Urothelium cell line (cell line): ENCODE measurements around the gene NDE1.

ENCODE experiments used
- DNase-seq: peaks from one replicate; pipeline ENCODE4 v3.0.0; 2011; ENCODE audit warnings: low spot score, mixed read lengths
- FAIRE-seq: peaks from 2 replicates; lab custom pipeline; 2011; peaks lifted over from hg19 to GRCh38; lab: Jason Lieb, UNC

NDE1 gene

DNA sequence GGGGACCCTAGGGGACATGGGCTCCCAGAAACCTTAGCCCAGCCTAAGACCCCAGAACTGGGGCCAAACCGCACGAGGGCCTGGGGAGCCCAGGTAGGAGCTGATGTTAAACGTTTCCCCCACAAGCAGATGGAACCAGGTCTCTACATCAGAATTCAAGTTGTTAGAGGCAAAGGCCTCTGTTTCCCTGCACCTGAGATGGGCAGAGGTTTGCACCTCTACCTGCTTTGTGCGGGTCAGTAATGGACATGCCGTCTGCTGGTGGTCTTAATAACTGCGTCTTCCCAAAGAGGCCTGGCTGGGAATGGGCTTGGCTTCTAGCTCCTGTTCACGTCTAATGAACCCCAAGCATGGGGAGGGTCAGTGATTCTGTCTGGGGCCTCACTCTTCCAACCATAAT is 79.1 kb downstream of the NDE1 start:
- FAIRE-seq (no peak), DNase-seq (no peak)

DNA sequence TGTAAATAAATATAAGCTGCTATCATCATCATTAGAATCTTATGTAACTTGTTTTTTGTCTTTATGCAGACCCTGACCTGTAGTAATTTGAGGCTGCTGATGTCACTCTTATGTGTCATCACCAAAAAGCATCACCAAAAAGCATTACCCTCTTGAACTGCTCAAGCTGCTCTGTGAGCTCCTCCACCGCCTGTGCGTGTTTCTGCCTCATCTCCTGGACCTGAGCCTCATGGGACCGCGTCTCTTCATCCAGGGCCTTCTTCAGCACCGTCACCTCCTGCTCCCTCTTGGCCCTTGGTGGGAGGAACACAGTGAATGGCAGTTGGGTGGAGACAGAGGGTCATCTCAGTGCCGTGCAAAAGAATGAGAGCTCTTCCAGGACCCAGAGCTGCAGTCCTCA is 82.4 kb downstream of the NDE1 start:
- no peak for FAIRE-seq
- DNase-seq, result no peak

DNA sequence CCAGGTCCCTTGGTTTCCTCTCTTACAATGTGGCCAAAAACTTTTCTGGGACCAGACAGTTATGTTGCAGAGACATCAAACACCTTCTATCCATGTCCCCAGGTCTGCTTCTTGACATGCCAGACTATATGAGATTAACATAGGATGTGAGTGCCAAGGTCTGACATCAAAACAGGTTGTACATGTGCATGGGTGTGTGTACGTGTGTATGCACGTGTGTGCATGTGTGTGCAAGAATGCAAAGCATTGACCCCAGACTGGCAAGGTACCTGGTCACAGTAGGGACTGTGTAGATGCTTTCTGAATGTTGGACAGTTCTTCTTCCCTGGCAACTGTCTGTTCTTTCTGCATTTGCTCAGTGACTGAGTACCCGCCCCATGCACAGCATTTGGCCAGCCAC is 85.6 kb downstream of the NDE1 start:
- DNase-seq (no peak), FAIRE-seq (peak; percentile 42)

DNA sequence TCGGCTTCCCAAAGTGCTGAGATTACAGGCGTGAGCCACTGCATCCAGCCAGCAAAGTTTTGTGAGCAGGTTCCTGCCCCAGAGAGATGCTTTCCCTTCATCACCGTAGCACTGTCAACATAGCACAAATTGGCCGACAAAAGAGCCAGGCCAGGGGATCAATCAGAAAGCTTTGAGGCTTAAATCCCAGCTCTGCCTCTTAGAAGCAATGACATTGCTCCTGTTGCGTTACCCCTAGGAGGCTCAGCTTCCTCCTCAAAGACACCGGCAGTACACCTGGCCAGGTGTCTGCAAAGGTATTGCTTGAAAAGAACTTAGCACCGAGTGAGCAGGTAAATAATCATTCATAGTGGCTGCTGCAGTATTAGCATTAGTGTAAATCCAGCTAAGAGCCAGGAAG is 86.5 kb downstream of the NDE1 start:
- DNase-seq (no peak), FAIRE-seq (no peak)

DNA sequence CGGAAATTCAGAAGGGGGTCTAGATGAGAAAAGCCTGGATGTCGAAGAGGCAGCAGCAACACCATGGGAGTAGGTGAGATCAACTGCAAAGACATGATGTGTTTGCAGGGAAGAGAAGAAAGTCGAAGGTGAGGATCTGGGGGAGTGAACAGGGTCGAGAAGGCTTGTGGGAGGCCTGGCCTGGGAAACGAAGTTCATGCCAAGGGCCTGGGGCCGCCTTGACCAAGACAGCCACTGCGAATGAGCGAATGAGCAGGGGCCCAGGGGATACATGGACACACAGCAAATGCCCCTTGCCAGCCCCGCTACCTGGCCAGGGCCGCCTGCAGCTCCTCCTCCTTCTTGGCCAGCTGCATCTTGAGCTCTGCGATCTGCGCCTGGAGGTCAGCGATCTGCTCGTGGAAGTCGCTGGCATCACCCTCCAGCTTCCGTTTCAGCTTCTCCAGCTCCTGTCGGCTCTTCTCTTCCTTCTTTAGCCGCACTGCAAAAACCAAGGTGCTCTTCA is 87.1 kb downstream of the NDE1 start:
- FAIRE-seq, result no peak

DNA sequence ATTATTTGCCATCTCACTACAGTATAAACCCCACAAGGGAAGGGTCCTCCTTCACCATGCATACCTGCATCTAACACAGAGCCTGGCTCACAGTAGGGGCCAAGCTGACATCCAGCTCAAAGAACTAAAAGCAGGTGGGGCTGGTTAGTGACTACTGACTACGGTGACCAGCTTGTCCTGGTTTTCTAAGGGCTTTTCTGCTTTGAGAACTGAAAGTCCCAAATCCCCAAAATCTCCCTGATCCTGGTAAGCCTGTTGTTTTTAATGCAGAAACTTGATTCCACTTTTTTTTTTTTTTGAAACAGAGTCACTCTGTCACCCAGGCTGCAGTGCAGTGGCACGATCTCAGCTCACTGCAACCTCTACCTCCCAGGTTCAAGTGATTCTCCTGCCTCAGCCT is 89.4 kb downstream of the NDE1 start:
- DNase-seq, result no peak
- no peak for FAIRE-seq

More for the DNA sequence above, 87.1 kb downstream of the NDE1 start:
- DNase-seq, result no peak

DNA sequence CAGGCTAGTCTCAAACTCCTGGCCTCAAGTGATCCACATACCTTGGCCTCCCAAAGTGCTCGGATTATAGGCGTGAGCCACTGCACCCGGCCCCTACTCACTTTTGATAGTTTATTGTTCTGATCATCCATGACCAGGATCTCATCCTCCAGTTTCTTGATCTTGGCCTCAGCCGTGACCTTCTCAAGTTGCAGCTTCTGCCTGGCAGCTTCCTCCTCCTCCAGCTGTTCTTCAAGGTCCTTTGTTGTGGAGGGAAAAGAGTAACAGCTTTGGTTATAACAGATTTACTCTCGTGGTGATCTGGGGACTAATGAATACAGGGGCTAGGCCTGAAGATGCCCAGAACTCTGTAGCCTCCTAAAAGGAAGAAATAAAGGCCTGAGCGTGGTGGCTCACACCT is 89.9 kb downstream of the NDE1 start:
- DNase-seq (no peak), FAIRE-seq (no peak)

DNA sequence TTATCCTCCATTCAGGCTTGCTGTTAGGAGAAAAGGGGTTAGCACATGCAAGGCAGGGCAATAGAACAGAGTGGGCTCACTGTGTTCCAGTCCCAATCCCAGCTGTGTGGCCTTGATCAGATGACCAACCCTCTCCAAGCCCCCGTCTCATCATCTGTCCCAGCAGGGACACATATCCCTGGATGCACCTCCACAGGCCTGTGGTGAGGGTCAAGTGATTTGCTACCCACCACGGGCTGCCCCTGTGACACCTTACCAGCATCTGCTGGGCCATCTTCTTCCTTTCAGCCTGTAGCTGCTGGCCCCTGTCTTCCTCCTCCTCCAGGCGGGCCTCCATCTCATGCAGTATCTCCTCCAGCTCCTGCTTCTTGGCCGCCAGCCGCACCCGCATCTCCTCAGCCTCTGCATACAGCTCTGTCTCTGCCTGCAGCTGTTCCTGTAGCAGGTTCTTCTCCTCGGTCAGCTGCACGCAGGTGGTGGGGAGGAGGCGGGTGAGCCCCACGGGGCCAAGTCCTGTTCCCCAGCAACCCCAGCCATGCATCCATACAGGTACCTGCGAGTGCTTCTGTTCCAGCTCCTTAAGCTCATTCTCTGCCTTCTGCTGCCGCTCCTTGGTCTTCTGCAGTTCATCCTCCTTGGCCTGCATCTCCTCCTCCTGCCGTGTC is 91.3 kb downstream of the NDE1 start:
- FAIRE-seq, result no peak
- no peak for DNase-seq

DNA sequence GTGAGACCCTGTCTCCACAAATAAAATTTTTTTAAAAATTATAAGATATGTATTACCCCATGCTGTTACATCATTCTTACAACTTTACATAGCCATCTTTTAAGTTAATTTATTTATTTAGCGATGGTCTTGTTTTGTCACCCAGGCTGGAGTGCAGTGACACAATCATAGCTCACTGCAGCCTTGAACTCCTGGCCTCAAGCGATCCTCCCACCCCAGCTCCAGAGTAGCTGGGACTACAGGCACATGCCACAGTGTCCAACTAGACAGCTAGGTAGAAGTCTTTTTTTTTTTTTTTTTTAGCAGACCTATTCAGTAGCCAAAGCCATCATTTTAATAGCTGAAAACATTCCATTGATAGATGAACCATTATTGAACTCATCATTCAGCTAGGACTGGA is 92.7 kb downstream of the NDE1 start:
- DNase-seq (no peak), FAIRE-seq (no peak)

DNA sequence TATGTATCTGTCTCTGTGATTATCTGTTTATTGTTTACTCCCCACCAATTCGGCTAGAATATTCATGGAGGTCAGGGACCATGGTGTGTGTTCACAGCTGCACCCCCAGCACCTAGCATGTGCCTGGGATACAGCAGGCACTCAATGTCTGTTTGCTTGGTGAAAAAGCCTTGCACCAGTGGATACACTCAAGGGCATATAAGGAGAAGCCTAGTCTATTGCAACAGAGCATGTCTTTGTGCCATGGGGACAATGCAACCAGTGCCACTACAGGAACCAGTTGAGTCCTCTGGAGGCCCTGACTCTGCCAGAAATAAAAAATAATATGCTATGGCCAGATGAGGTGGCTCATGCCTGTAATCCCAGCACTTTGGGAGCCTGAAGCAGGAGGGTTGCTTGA is 93.6 kb downstream of the NDE1 start:
- DNase-seq (no peak), FAIRE-seq (no peak)

DNA sequence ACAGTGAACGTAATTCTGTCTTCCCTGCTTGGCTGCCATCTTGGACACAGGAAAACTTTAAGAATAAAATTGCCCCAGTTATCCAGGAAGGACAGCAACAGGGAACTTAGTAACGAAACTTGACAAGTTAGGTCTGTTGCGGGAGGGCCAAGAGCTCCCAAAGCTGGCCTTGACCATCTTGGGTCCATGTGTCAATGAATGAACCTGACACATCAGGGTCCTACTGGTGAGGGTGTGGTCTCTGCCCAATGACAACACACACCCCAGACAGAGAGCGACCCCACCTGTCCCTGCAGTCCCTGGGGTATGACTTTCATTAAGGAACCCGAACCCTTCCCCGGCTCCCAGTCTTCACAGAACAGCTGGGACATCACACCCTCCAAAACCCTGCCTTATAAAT is 96.3 kb downstream of the NDE1 start:
- FAIRE-seq (no peak), DNase-seq (no peak)

DNA sequence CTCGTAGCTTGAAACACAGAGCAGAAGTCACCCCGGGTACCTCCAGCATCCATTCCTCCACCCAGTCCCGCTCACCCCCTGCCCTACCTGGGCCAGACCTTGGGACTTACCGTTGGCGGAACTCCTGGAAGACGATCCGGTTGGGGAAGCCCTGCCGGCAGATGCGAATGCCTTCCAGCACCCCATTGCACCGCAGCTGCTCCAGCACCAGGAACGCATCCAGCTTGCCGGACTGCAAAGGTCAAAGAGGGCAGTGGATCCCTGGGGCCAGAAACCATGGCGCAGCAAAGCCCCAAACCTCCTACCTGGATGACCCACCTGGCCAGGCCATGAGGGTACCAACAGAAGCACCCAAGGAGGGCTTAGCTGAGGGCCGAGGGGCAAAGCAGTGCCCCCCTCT is 97.9 kb downstream of the NDE1 start:
- FAIRE-seq (no peak), DNase-seq (no peak)

DNA sequence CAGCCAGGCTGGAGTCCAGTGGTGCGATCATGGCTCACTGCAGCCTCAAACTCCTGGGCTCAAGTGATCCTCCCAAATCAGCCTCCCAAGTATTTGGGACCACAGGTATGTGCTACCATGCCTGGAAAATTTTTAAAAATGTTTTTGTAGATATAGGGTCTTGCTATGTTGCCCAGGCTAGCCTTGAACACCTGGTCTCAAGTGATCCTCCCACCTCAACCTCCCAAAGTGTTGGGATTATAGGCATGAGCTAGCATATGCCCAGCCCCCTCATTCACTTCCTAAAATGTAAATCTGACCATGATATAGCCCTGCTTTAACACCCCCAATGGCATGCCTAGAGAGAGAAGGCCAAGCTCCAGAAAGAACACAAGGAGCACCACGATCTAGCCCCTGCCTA is 98.6 kb downstream of the NDE1 start:
- FAIRE-seq, result no peak
- DNase-seq, result no peak

DNA sequence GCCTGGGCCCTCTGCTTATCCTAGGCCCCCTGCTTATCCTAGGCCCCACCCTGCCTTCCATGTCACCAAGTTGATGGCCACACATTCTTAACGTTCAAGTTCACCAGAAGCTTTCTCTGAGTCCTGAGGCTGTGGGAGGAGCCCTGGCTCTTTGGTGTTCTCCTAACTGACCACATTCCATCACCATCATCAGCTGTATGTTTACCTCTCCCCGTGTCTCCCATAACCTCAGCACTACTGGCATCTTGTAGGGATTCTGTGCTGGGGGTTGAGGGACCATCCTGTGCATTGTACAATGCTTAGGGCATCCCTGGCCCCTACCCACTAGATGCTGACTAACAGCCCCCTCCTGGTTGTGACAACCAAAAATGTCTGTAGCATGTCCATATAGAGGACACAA is 99.3 kb downstream of the NDE1 start:
- no peak for FAIRE-seq
- DNase-seq, result no peak

DNA sequence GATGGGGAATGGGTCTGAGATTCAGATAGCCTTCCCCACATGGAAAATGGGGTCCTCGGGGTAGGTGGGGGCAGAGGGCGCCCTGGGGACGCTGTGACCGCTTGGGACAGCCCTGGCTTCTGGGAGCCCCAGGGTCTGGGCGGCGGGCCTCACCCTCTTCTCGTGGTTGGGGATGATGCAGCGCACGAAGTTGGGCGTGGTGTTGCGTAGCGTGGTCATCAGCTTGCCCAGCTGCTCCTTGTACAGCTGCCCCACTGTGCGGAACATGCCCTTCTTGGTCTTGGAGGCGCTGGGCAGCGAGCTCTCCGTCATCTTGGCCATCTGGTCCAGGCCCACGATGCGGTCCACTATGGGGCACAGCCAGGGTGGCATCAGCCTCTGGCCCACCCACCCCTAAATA is 99.9 kb downstream of the NDE1 start:
- no peak for FAIRE-seq

DNA sequence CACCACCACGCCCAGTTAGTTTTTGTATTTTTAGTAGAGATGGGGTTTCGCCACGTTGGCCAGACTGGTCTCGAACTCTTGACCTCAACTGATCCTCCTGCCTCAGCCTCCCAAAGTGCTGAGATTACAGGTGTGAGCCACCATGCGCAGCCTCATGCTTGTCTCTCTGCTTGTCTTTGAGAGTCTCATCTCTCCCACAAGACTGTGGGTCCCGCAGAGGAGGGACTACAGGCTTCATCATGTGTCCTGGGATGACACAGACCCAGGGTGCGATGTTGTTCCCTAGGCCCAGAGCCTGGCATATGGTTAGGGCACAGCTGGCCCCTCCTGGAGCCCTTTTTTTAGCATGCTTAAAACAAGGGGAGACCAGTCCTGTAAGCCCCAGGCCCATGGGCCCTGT is 101.9 kb downstream of the NDE1 start:
- FAIRE-seq (no peak), DNase-seq (no peak)

More for the DNA sequence above, 99.9 kb downstream of the NDE1 start:
- DNase-seq, result no peak

DNA sequence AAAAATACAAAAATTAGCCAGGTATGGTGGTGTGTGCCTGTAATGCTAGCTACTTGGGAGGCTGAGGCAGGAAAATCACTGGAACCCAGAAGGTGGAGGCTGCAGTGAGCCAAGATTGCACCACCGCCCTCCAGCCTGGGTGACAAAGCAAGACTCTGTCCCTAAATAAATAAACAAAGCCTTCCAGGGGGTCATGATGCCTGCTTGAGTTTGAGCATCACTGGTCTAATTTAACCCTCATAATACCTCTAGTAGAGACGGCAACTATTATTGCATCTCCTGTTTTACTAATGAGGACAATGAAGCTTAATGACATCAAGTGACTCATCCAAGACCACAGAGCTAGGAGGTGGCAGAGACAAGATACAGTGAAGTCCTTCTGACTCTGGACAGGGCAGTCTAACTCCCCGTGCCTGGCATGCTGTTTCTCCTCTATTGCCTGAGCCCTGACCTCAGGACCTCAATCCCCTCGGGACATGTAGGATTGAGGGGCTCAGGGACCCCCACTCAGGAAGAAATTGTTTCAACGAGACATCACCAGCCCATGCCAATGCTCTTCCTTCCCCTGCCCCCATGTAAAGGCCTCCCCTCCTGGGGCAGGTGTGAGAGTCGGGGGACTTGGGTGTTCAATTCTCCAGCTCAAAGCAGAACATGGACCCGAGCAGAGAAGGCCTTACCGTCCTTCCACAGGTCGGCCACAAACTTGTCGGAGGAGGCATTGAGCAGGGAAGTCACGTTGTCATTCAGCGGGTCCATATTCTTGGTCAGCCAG is 102.9 kb downstream of the NDE1 start:
- FAIRE-seq (no peak), DNase-seq (no peak)

DNA sequence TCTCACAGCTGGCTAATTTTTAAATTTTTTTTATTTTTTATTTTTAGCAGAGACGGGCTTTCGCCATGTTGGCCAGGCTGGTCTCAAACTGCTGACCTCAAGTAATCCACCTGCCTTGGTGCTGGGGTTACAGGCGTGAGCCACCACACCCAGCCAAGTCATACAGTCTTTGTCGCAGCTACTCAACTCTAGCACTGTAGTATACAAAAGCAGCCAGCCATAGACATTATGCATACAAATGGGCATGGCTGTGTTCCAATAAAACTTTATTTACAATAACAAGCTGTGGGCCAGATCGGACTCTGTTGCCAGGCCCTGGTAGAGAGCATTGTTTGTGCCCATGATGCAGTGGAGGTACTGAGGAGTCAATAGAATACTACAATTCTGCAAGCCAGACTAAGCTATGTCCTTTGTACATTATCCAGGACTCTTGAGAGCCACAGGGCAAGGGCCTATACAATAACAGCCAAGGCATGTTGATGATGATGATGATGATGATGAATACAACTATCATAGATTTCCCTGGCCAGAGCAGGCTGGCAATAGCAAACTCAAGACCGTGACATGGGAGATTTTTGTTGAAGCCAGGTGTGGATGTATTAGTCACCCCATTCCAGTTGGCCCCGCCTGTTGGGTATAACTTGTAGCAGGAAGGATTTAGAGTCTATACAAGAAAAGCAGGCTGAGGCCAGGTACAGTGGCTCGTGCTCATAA is 104.9 kb downstream of the NDE1 start:
- DNase-seq (no peak), FAIRE-seq (no peak)

DNA sequence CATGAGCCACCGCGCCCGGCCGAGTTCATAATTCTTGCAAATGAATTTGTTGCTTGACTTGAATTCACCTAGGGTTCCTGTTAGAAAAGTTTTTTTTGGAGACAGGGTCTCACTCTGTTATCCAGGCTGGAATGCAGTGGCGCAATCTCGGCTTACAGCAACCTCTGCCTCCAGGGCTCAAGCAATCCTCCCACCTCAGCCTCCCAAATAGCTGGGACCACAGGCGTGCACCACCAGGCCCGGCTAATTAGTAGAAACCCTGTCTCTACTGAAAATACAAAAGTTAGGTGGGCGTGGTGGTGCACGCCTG is 107.0 kb downstream of the NDE1 start:
- DNase-seq (no peak), FAIRE-seq (no peak)

DNA sequence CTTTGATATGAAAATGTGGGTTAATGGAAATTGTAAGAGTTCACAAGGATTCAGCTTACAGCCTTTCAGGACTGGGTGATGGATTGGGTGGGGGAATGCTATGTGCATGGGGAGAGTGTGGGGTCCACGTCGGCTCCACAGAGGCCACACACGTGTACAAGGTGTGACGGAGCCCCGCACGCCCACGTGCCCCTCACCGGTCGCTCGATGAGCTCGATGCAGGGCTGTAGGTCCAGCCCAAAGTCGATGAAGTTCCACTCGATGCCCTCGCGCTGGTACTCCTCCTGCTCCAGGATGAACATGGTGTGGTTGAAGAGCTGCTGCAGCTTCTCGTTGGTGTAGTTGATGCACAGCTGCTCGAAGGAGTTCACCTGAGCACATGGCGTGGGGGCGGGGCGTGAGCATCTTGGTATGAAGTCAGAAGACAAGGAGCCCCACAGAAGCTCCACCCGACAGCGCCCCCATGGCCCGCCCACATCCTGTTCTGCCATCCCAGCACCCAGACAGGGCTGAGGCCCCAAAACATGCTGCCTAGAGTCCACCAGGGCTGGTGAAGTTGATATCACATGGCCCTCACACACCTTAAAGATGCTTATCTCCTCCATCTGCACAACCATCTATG is 107.7 kb downstream of the NDE1 start:
- FAIRE-seq, result no peak
- no peak for DNase-seq

DNA sequence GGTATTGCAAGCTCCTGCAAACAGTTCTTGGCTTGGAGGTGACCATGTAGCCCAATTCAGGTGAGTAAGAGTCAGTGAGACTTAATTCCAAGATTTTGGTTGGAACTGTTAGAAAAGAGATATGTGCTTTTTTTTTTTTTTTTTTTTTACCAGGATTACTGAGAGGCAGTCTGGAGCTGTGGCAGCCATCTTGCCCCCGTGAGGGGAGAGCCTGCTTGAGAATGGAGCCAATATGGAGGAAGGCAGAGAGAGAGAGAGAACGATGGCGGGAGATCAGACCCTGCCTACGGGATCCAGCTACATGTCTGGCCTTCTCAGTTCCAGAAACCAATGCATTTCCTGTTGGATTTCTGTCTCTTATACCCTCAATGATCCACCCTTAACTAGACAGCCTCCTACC is 109.0 kb downstream of the NDE1 start:
- DNase-seq (no peak), FAIRE-seq (no peak)

DNA sequence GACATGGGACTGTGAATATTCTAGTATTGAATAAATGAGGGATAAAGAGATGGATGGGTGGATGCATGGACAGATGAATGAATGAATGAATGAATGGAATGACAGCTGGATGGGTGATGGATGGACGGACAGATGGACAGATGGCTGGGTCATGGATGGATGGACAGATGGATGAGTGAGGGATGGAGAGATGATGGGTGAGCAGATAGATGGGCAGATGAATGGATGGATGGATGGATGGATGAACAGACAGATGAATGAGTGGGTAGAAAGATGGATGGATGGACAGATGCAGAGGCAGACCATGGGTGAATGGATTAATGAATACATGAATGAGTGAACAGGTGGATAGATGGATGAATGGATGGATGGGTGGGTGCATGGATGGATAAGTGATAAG is 110.1 kb downstream of the NDE1 start:
- DNase-seq (no peak), FAIRE-seq (no peak)
